Uterus (tissue), 4 donors: ENCODE data around the gene CBLC. TPM values are rescaled to one million over a fixed set of nuclear protein-coding genes. Genes with fewer than 3 reads are reported as not detected.

Source experiments
- DNase-seq, 2 donors: peaks; one replicate each; pipeline ENCODE4 v3.0.0-alpha.2; 2019 to 2020
- H3K27ac ChIP-seq, 2 donors: fragments of 200-600 bp; sonication (generic); 1 replicate in 1 of 2; 2 replicates in 1 of 2; pipeline ENCODE4 v1.5.1; 2016 to 2018
- H3K27me3 ChIP-seq, 2 donors: fragments of 200-600 bp; sonication (generic); one replicate each; pipeline ENCODE4 v1.5.1; 2018 to 2019; ENCODE audit warnings: control low read depth in 1 of 2
- H3K36me3 ChIP-seq, 2 donors: fragments of 200-600 bp; sonication (generic); one replicate each; pipeline ENCODE4 v1.5.1; 2019; ENCODE audit warnings: control low read depth in 1 of 2
- H3K4me1 ChIP-seq, 2 donors: fragments of 200-600 bp; sonication (generic); one replicate each; pipeline ENCODE4 v1.5.1; 2018 to 2019; ENCODE audit warnings: control low read depth in 1 of 2
- H3K4me3 ChIP-seq, 2 donors: fragments of 200-600 bp; sonication (generic); 1 replicate in 1 of 2; 2 replicates in 1 of 2; pipeline ENCODE4 v1.5.1; 2018 to 2019; ENCODE audit warnings: mild to moderate bottlenecking in 1 of 2
- H3K9me3 ChIP-seq, 2 donors: fragments of 200-600 bp; sonication (generic); one replicate each; pipeline ENCODE4 v1.5.1; 2019; ENCODE audit warnings: control low read depth in 1 of 2
- POLR2A ChIP-seq, 2 donors: fragments of 450-650 bp; IDR thresholded peaks; one replicate each; pipeline ENCODE4 v1.6.1; 2016; ENCODE audit warnings: antibody characterized with exemption in 2 of 2, mild to moderate bottlenecking in 1 of 2, moderate library complexity in 1 of 2
- intact Hi-C: fragments of 100-400 bp; cut with DNase I; formaldehyde crosslinking; loops from one replicate; pipeline ENCODE4 v1.15.1; 2023; ENCODE audit warnings: low total_unique reads
- total RNA-seq, 4 donors: library from RNA; depleted of rRNA in 3 of 4; stranded (reverse); fragments of >200 nt in 3 of 4; gene quantifications; one replicate each; pipeline versions ENCODE4 v1.1.0 to v1.2.4, GENCODE V29; 2014 to 2023
- TF ChIP-seq, protein P1 (sequence below), 4 experiments: fragments of 200-600 bp in 2 of 4; fragments of 450-650 bp in 2 of 4; sonication (generic) in 2 of 4; IDR thresholded peaks; one replicate each; pipeline ENCODE4 v1.5.1; 2016 to 2019; ENCODE audit warnings: antibody characterized with exemption in 4 of 4, mild to moderate bottlenecking in 2 of 4, moderate library complexity in 1 of 4
- donor health status: DM: yes; HTN: yes; CAD: no.

Gene CBLC
- total RNA-seq, 4 donors from 2014 or later, result 0.29 to 5.8 TPM; not detected in 2

DNA sequence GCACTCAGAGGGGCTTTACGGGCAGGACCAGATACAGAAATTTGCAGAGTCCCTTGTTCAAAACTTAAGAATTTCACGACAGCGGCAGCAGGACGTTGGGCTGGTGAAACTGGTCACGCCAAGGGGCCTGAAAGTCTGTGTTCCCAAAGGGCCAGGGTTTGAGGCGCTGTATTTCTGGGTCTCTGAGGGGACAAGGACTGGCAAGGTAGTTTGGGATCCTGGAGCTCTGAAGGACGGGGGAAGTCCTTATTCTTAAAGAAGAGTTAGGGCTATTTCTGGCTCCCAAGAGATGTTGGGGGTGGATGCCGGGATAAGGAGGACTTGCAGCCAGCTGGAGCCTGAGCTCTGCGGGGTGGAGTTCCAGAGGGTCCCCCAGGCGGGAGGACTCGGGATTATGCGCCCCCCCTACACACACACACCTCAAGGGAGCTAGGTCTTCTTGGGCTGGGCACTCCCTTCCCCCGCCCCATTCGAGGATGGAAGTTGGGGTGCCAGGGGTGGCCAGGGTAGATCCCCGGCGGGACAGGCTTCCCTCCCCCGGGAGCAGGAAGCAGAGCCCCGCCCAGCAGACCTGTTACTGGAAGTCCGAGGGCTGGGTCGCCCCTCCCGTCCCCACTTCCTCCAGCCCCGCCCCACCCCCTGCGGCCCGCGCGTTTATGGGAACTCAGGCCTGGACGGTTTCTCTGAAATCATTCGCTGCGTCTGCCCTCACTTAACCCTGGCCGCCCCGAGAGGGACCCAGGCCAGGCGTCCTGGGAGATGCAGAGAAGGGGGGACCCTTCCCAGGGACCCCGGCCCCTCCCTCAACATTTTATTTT, 23.5 kb upstream of the CBLC start:
- intact Hi-C loops, result no loop called here

DNA sequence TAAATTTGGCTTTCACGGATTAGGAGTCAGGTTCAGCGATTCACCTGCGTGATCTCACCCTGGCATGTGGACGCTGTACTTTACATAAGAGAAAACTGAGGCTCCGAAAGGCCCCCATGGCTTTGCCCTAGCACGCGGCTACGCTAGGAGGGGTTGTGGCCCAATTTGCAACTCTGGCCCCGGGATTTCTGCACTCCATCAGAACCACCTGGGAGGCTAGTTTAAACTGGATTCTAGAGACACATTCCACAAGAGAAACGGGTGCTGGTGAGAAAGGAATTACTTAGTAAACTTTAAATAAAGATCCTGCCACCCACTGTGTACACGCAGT, 23.0 kb upstream of the CBLC start:
- intact Hi-C loops, result no loop called here
- Histone ChIP-seq H3K4me1 (peaks cover 0 to 33% of the 10 kb centered on the region in 2 donors), H3K9me3 (no peaks in the 10 kb centered on the region), H3K27ac (peak overlapping the region; percentile 83 to 87), H3K36me3 (no peaks in the 10 kb centered on the region), H3K4me3 (peak overlapping the region; percentile 36), H3K27me3 (no peaks in the 10 kb centered on the region)
- no peak for TF ChIP-seq POLR2A (IDR thresholded peaks at IDR 0.05)
- TF ChIP-seq, protein P1, sequence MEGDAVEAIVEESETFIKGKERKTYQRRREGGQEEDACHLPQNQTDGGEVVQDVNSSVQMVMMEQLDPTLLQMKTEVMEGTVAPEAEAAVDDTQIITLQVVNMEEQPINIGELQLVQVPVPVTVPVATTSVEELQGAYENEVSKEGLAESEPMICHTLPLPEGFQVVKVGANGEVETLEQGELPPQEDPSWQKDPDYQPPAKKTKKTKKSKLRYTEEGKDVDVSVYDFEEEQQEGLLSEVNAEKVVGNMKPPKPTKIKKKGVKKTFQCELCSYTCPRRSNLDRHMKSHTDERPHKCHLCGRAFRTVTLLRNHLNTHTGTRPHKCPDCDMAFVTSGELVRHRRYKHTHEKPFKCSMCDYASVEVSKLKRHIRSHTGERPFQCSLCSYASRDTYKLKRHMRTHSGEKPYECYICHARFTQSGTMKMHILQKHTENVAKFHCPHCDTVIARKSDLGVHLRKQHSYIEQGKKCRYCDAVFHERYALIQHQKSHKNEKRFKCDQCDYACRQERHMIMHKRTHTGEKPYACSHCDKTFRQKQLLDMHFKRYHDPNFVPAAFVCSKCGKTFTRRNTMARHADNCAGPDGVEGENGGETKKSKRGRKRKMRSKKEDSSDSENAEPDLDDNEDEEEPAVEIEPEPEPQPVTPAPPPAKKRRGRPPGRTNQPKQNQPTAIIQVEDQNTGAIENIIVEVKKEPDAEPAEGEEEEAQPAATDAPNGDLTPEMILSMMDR (IDR thresholded peaks at IDR 0.05), result no peak
- DNase-seq, result no peak

More for the DNA sequence above, 23.5 kb upstream of the CBLC start:
- peak; percentile 90 to 91 for DNase-seq
- peak overlapping the region; percentile 83 to 87 for H3K27ac ChIP-seq
- peaks cover 0 to 33% of the 10 kb centered on the region in 2 donors for H3K4me1 ChIP-seq
- H3K4me3 ChIP-seq, result peak overlapping the region; percentile 36
- H3K9me3 ChIP-seq, result no peaks in the 10 kb centered on the region
- no peaks in the 10 kb centered on the region for H3K36me3 ChIP-seq
- TF ChIP-seq, protein P1 (IDR thresholded peaks at IDR 0.05), result no peak
- peak in 1 of 2 donors; percentile 60 for TF ChIP-seq POLR2A (IDR thresholded peaks at IDR 0.05)
- H3K27me3 ChIP-seq, result no peaks in the 10 kb centered on the region

DNA sequence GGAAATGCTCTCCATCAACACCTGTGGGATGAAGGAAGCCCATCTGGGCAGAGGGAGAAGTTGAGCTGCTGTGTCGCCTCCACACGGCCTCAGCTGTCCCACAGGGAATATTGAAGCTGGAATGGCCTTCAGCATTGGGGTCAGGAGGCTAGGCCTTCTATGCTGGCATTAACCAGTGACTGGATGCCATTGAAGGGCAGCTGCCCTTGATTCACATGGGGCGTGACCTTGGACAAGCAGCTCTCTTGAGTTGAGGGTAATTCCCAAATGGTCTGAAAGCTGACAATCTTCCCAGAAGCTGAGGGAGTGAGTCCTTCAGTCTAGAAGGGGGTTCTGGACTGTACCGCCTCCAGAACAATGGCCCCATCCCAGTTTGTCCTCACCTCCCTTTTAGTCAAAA, 22.5 kb upstream of the CBLC start:
- Histone ChIP-seq H3K9me3 (no peaks in the 10 kb centered on the region), H3K4me3 (no peak overlapping the region), H3K4me1 (peaks cover 0 to 33% of the 10 kb centered on the region in 2 donors), H3K36me3 (no peaks in the 10 kb centered on the region), H3K27ac (peak overlapping the region; percentile 83 to 87), H3K27me3 (no peaks in the 10 kb centered on the region)
- TF ChIP-seq, protein P1 (IDR thresholded peaks at IDR 0.05), result no peak
- TF ChIP-seq POLR2A (IDR thresholded peaks at IDR 0.05), result no peak
- intact Hi-C loops, result no loop called here
- DNase-seq, result no peak

DNA sequence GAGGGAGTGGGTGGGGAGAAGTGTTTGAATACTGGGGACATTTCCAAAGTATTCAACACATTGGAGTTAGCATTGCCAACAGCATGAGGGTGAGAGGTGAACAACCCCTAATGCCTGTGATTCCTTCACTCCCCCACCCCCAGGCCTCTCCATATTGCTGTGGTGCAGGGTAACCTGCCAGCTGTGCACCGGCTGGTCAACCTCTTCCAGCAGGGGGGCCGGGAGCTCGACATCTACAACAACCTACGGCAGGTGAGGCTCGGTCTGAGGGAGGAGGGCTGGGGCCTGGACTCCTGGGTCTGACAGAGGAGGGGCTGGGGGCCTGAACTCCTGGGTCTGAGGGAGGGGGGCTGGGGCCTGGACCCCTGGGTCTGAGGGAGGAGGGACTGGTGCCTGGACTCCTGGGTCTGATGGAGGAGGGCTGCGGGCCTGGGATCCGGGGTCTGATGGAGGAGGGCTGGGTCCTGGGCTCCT, 21.6 kb upstream of the CBLC start:
- H3K9me3 ChIP-seq, result no peaks in the 10 kb centered on the region
- H3K27ac ChIP-seq, result peak overlapping the region; percentile 83 to 87
- peaks cover 0 to 33% of the 10 kb centered on the region in 2 donors for H3K4me1 ChIP-seq
- TF ChIP-seq, protein P1 (IDR thresholded peaks at IDR 0.05), result no peak
- TF ChIP-seq POLR2A (IDR thresholded peaks at IDR 0.05), result no peak
- intact Hi-C loops, result no loop called here
- DNase-seq, result no peak
- H3K4me3 ChIP-seq, result no peak overlapping the region
- H3K27me3 ChIP-seq, result no peaks in the 10 kb centered on the region
- no peaks in the 10 kb centered on the region for H3K36me3 ChIP-seq

DNA sequence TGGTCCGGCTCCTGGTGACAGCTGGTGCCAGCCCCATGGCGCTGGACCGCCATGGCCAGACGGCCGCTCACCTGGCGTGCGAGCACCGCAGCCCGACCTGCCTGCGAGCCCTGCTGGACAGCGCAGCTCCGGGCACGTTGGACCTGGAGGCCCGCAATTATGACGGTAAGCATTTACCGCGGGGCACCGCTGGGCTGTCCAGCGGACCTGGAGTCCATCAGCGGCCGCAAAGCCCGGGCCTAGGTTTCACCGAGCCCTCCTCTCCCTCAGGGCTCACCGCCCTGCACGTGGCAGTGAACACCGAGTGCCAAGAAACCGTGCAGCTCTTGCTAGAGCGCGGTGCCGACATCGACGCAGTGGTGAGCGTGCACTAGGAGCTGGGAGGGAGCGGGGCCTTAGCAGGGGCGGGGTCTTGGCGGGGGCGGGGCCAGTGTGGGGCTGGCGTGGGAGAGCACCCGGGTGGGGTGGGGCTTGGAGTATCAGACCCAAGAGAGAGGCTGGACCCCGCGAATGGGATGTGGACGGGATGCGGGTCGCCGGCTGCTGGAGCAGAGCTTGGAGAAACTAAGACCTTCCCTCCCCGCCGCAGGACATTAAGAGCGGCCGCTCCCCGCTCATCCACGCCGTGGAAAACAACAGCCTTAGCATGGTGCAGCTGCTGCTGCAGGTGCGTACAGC, 20.5 kb upstream of the CBLC start:
- no peaks in the 10 kb centered on the region for H3K9me3 ChIP-seq
- intact Hi-C loops, result no loop called here
- DNase-seq, result peak; percentile 73 to 78
- peaks cover 0 to 33% of the 10 kb centered on the region in 2 donors for H3K4me1 ChIP-seq
- peak overlapping the region; percentile 35 to 36 for H3K4me3 ChIP-seq
- no peaks in the 10 kb centered on the region for H3K36me3 ChIP-seq
- no peak for TF ChIP-seq POLR2A (IDR thresholded peaks at IDR 0.05)
- TF ChIP-seq, protein P1 (IDR thresholded peaks at IDR 0.05), result no peak
- H3K27me3 ChIP-seq, result no peaks in the 10 kb centered on the region
- peak overlapping the region; percentile 83 to 87 for H3K27ac ChIP-seq
